Suprapubic skin (tissue), 4 donors: Measurements from ENCODE around the gene EEFSEC. TPM values are rescaled to one million over a fixed set of nuclear protein-coding genes. Genes with fewer than 3 reads are reported as not detected.

Source experiments
- DNase-seq, 2 donors: peaks; one replicate each; pipeline ENCODE4 v3.0.0-alpha.2; 2019; ENCODE audit warnings: low spot score in 2 of 2
- H3K27ac ChIP-seq: fragments of 200-600 bp; sonication (generic); one replicate; pipeline ENCODE4 v1.5.1; 2019
- H3K27me3 ChIP-seq: fragments of 200-600 bp; sonication (generic); one replicate; pipeline ENCODE4 v1.5.1; 2019
- H3K36me3 ChIP-seq: fragments of 200-600 bp; sonication (generic); one replicate; pipeline ENCODE4 v1.5.1; 2019
- H3K4me1 ChIP-seq: fragments of 200-600 bp; sonication (generic); one replicate; pipeline ENCODE4 v1.5.1; 2019
- H3K4me3 ChIP-seq: fragments of 200-600 bp; sonication (generic); one replicate; pipeline ENCODE4 v1.5.1; 2019; ENCODE audit warnings: mild to moderate bottlenecking
- H3K9me3 ChIP-seq: fragments of 200-600 bp; sonication (generic); one replicate; pipeline ENCODE4 v1.5.1; 2019
- CTCF ChIP-seq, 2 donors: fragments of 200-600 bp in 1 of 2; fragments of 450-650 bp in 1 of 2; sonication (generic) in 1 of 2; IDR thresholded peaks; one replicate each; pipeline ENCODE4 v1.5.1; 2016 to 2019; ENCODE audit warnings: antibody characterized with exemption in 2 of 2, mild to moderate bottlenecking in 1 of 2, moderate library complexity in 1 of 2
- EP300 ChIP-seq: sonication (generic); formaldehyde crosslinking; IDR thresholded peaks from one replicate; pipeline ENCODE4 v1.6.1; 2017; ENCODE audit warnings: antibody characterized with exemption
- POLR2A ChIP-seq, 2 donors: fragments of 450-650 bp; IDR thresholded peaks; one replicate each; pipeline ENCODE4 v1.6.1; 2017; ENCODE audit warnings: antibody characterized with exemption in 2 of 2, mild to moderate bottlenecking in 2 of 2, moderate library complexity in 2 of 2
- POLR2AphosphoS5 ChIP-seq, 3 donors: sonication (generic); formaldehyde crosslinking; IDR thresholded peaks; one replicate each; pipeline ENCODE4 v1.6.1; 2017; ENCODE audit warnings: antibody characterized with exemption in 3 of 3
- WGBS: methylation state at CpG from one replicate; pipeline ENCODE4 v1.1.5; 2018; 5-methylcytosine and 5-hydroxymethylcytosine counted together
- total RNA-seq, 4 donors: library from RNA; depleted of rRNA; stranded (reverse); fragments of >200 nt; gene quantifications; one replicate each; pipeline ENCODE4 v1.1.0, GENCODE V29; 2016

Gene EEFSEC
- total RNA-seq, 4 donors from 2014 or later = 14.3 to 19.4 (median 16.7) TPM

GRCh38 chr3:128453501-128454309 is 300.4 kb downstream of the EEFSEC start:
- 61% methylated on average over 3 of the region's 21 CpGs for WGBS
- TF ChIP-seq POLR2A (IDR thresholded peaks at IDR 0.05) (no peak), POLR2AphosphoS5 (IDR thresholded peaks at IDR 0.05) (no peak), CTCF (IDR thresholded peaks at IDR 0.05) (no peak), EP300 (no peak)

GRCh38 chr3:128454310-128454618 is 301.0 kb downstream of the EEFSEC start:
- Histone ChIP-seq H3K9me3 (no peaks in the 10 kb centered on the region), H3K27ac (no peak overlapping the region), H3K27me3 (peaks cover 43% of the 10 kb centered on the region), H3K36me3 (no peaks in the 10 kb centered on the region), H3K4me3 (no peak overlapping the region), H3K4me1 (no peaks in the 10 kb centered on the region)
- no peak for TF ChIP-seq POLR2A (IDR thresholded peaks at IDR 0.05)
- no peak for TF ChIP-seq POLR2AphosphoS5 (IDR thresholded peaks at IDR 0.05)
- TF ChIP-seq EP300 = no peak
- TF ChIP-seq CTCF (IDR thresholded peaks at IDR 0.05) = no peak
- no peak for DNase-seq
- no CpG with 5 or more reads among the region's 2 CpGs for WGBS

More at GRCh38 chr3:128453501-128454309, 300.4 kb downstream of the EEFSEC start:
- Histone ChIP-seq H3K4me3 (no peak overlapping the region), H3K9me3 (no peaks in the 10 kb centered on the region), H3K27ac (no peak overlapping the region), H3K36me3 (no peaks in the 10 kb centered on the region), H3K4me1 (no peaks in the 10 kb centered on the region), H3K27me3 (peaks cover 43% of the 10 kb centered on the region)
- no peak for DNase-seq

- 79% methylated on average over 5 of the region's 5 CpGs for WGBS
- no peak for DNase-seq
- H3K27me3 ChIP-seq = peaks cover 40% of the 10 kb centered on the region
- H3K4me1 ChIP-seq = no peaks in the 10 kb centered on the region
- no peak overlapping the region for H3K4me3 ChIP-seq
- TF ChIP-seq POLR2A (IDR thresholded peaks at IDR 0.05) (no peak), CTCF (IDR thresholded peaks at IDR 0.05) (no peak), EP300 (no peak), POLR2AphosphoS5 (IDR thresholded peaks at IDR 0.05) (no peak)
- no peak overlapping the region for H3K27ac ChIP-seq
- no peaks in the 10 kb centered on the region for H3K9me3 ChIP-seq
- H3K36me3 ChIP-seq = no peaks in the 10 kb centered on the region
Measured at GRCh38 chr3:128455116-128455515, 301.8 kb downstream of the EEFSEC start.

GRCh38 chr3:128455786-128456748 is 302.8 kb downstream of the EEFSEC start:
- WGBS = 66% methylated on average over 12 of the region's 16 CpGs
- Histone ChIP-seq H3K27me3 (peaks cover 40% of the 10 kb centered on the region), H3K36me3 (no peaks in the 10 kb centered on the region)

GRCh38 chr3:128456776-128457715 is 303.8 kb downstream of the EEFSEC start:
- 39% methylated on average over 23 of the region's 27 CpGs for WGBS
- Histone ChIP-seq H3K4me3 (no peak overlapping the region), H3K27ac (no peak overlapping the region), H3K27me3 (peaks cover 40% of the 10 kb centered on the region), H3K4me1 (no peaks in the 10 kb centered on the region), H3K36me3 (no peaks in the 10 kb centered on the region), H3K9me3 (no peaks in the 10 kb centered on the region)
- DNase-seq = no peak
- TF ChIP-seq CTCF (IDR thresholded peaks at IDR 0.05) (no peak), POLR2A (IDR thresholded peaks at IDR 0.05) (no peak), POLR2AphosphoS5 (IDR thresholded peaks at IDR 0.05) (no peak), EP300 (no peak)

More at GRCh38 chr3:128455786-128456748, 302.8 kb downstream of the EEFSEC start:
- Histone ChIP-seq H3K27ac (no peak overlapping the region), H3K9me3 (no peaks in the 10 kb centered on the region), H3K4me3 (no peak overlapping the region), H3K4me1 (no peaks in the 10 kb centered on the region)
- DNase-seq = no peak
- TF ChIP-seq POLR2AphosphoS5 (IDR thresholded peaks at IDR 0.05) = no peak
- TF ChIP-seq EP300 = no peak
